Muscle layer of duodenum (tissue), 2 donors: Measurements from ENCODE around the gene PPFIA1.

Experiments
- H3K27ac ChIP-seq: one replicate; pipeline ENCODE4 v1.7.0; 2013; ENCODE audit warnings: mild to moderate bottlenecking, low read length
- H3K27me3 ChIP-seq: one replicate; pipeline ENCODE4 v1.7.0; 2013; ENCODE audit warnings: low read depth, mild to moderate bottlenecking, control low read depth, low read length
- H3K36me3 ChIP-seq, 2 donors: one replicate each; pipeline ENCODE4 v1.7.0; 2013; ENCODE audit warnings: low read length in 2 of 2, control low read depth in 1 of 2, mild to moderate bottlenecking in 1 of 2; ENCODE audit not compliant: insufficient read depth in 2 of 2, control insufficient read depth in 1 of 2
- H3K4me1 ChIP-seq, 2 donors: one replicate each; pipeline ENCODE4 v1.7.0; 2013; ENCODE audit warnings: low read length in 2 of 2, mild to moderate bottlenecking in 2 of 2, control low read depth in 1 of 2, moderate library complexity in 1 of 2; ENCODE audit not compliant: insufficient read depth in 2 of 2, control insufficient read depth in 1 of 2
- H3K4me3 ChIP-seq, 2 donors: one replicate each; pipeline ENCODE4 v1.7.0; 2013; ENCODE audit warnings: low read length in 2 of 2, low read depth in 1 of 2, mild to moderate bottlenecking in 1 of 2
- H3K9me3 ChIP-seq, 2 donors: one replicate each; pipeline ENCODE4 v1.7.0; 2013; ENCODE audit warnings: low read length in 2 of 2, control low read depth in 1 of 2, mild to moderate bottlenecking in 1 of 2; ENCODE audit not compliant: control insufficient read depth in 1 of 2
- donor health status: healthy.

PPFIA1 gene

GRCh38 chr11:70270104-70270876 is at the start of gene PPFIA1:
PPFIA1 (plus strand) TSS chr11:70270690; CDS start chr11:70272173, 1,483 bp downstream.
- Histone ChIP-seq H3K27me3 (no peaks in the 10 kb centered on the region), H3K27ac (peak within 1 kb of the TSS; percentile 39), H3K4me1 (peaks cover 6 to 19% of the 10 kb centered on the region in 2 donors), H3K9me3 (no peaks in the 10 kb centered on the region), H3K4me3 (peak within 1 kb of the TSS; percentile 79 to 88), H3K36me3 (peaks cover 17% of the 10 kb centered on the region in 2 donors)

DNA sequence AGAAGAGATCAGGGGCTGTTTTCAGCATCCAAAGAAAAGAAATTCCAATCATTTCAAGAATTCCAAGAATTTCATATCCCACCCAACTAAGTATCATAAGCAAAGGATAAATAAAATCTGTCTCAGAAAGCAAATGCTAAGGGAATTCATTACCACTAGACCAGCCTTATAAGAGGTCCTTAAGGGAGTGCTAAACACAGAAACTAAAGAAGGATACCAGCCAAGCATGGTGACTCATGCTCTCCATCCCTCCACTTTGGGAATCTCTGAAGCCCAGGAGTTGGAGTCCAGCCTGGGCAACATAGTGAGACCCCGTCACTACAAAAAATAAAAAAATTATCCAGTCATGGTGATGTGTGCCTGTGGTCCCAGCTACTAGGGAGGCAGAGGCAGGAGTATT is 49.6 kb upstream of the PPFIA1 start:
- H3K4me3 ChIP-seq: no peak overlapping the region
- no peak overlapping the region for H3K27ac ChIP-seq
- no peaks in the 10 kb centered on the region for H3K36me3 ChIP-seq
- no peaks in the 10 kb centered on the region for H3K27me3 ChIP-seq
- H3K9me3 ChIP-seq: no peaks in the 10 kb centered on the region
- H3K4me1 ChIP-seq: no peaks in the 10 kb centered on the region

- H3K27me3 ChIP-seq: no peaks in the 10 kb centered on the region
- H3K27ac ChIP-seq: peak overlapping the region; percentile 14
- no peaks in the 10 kb centered on the region for H3K4me1 ChIP-seq
- H3K36me3 ChIP-seq: no peaks in the 10 kb centered on the region
- no peak overlapping the region for H3K4me3 ChIP-seq
- no peaks in the 10 kb centered on the region for H3K9me3 ChIP-seq
Measured at GRCh38 chr11:70225681-70226177, 44.8 kb upstream of the PPFIA1 start.

GRCh38 chr11:70226183-70226582 is 44.3 kb upstream of the PPFIA1 start:
- Histone ChIP-seq H3K27me3 (no peaks in the 10 kb centered on the region), H3K9me3 (no peaks in the 10 kb centered on the region), H3K4me1 (no peaks in the 10 kb centered on the region), H3K4me3 (no peak overlapping the region), H3K36me3 (no peaks in the 10 kb centered on the region), H3K27ac (peak overlapping the region; percentile 14)

DNA sequence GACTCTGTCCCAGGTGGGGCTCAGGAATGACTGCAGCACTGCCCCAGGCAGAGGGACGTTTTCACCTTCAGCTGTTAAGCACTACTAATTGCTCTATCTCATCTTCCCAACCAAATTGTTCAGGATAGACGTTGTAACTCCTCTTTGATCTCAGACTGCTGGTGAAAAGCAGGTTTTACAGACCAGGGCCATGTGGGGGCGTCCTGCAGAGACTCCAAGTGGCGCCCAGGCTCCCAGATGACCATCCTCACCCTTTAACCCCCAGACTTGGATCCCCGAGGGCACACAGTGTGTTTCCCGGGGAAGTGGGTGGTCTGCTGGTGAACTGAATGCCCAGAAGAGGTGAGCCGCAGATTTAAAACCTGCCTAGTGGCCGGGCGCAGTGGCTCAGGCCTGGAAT is 43.5 kb upstream of the PPFIA1 start:
- Histone ChIP-seq H3K9me3 (no peaks in the 10 kb centered on the region), H3K4me3 (no peak overlapping the region), H3K36me3 (no peaks in the 10 kb centered on the region), H3K4me1 (no peaks in the 10 kb centered on the region), H3K27me3 (no peaks in the 10 kb centered on the region), H3K27ac (no peak overlapping the region)

- Histone ChIP-seq H3K9me3 (no peaks in the 10 kb centered on the region), H3K4me1 (no peaks in the 10 kb centered on the region), H3K4me3 (no peak overlapping the region), H3K36me3 (no peaks in the 10 kb centered on the region), H3K27ac (no peak overlapping the region), H3K27me3 (no peaks in the 10 kb centered on the region)
Measured at GRCh38 chr11:70229737-70230136, 40.8 kb upstream of the PPFIA1 start.

DNA sequence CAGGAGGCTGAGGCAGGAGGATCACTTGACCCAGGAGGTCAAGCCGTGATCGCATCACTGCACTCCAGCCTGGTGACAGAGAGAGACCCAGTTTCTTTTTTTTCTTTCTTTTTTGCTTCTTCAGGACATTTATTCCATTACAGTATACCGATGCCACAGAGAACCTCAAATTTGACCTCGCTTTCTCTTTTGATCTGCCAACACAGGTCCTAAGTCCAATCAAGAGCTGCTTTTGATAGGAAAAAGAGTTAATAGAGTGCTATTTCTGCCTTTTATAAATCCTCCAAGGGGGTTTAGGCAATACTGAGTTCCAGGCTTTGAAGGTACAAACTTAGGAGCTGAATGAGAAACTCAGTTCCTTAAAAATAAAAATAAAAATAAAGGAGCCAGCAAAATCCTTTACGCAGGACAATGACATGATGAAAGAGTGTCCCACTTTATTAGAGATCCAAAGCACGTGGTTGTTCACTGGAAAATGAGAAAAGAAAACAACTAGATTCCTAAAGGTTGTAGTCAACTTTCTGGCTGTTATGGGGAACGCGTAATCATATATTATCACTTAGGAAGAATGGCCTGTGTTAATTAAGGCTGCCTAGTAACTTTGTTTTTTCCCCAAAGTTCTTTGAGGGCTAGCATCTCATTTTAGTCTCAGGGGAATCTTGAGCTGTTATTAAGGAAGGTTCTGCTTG is 40.2 kb upstream of the PPFIA1 start:
- H3K27ac ChIP-seq: no peak overlapping the region
- H3K27me3 ChIP-seq: no peaks in the 10 kb centered on the region
- H3K4me3 ChIP-seq: no peak overlapping the region
- no peaks in the 10 kb centered on the region for H3K9me3 ChIP-seq
- no peaks in the 10 kb centered on the region for H3K36me3 ChIP-seq
- H3K4me1 ChIP-seq: no peaks in the 10 kb centered on the region

GRCh38 chr11:70230840-70231710 is 39.4 kb upstream of the PPFIA1 start:
- no peaks in the 10 kb centered on the region for H3K9me3 ChIP-seq
- no peaks in the 10 kb centered on the region for H3K4me1 ChIP-seq
- H3K36me3 ChIP-seq: no peaks in the 10 kb centered on the region
- H3K27me3 ChIP-seq: no peaks in the 10 kb centered on the region
- H3K27ac ChIP-seq: no peak overlapping the region
- no peak overlapping the region for H3K4me3 ChIP-seq

DNA sequence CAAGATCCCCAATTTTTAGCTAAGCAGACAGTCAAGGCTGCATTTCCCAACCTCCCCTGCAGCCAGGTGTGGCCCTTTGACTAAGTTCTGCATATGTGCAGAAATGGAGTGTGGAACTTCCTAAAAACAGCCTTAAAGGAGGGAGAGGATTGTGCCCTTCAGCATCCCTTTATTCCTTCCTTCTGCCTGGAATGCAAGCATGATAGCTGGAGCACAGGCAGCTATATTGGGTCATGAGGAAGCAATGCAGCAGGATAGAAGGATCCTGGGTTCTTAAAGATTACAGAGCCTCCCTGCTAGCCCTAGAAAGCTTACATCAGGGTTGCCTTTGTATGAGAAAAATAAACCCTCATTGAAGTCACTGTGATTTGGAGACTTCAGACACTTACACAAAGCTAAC is 37.5 kb upstream of the PPFIA1 start:
- Histone ChIP-seq H3K36me3 (no peaks in the 10 kb centered on the region), H3K4me3 (no peak overlapping the region), H3K9me3 (no peaks in the 10 kb centered on the region), H3K27ac (no peak overlapping the region), H3K4me1 (no peaks in the 10 kb centered on the region), H3K27me3 (no peaks in the 10 kb centered on the region)

DNA sequence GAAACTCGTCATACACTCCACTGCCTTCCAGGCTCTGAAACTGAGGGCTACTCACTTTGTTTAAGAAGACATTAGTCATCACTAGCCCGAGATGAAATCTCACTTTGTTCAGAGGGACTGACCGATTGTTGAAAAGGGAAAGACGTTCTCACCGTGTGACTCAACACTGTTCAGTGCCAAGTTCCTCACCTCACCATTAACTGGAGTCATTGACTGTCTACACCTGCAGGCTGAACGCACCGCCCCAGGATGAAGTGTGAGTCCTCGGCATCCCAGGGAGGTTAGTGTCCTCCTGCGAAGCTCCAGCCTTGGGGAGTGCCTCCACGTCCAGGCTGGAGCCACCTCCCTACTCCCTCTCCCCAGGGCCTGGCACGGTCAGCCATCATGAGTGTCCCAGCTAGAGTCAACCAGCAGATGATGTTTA is 37.0 kb upstream of the PPFIA1 start:
- Histone ChIP-seq H3K27ac (no peak overlapping the region), H3K4me3 (no peak overlapping the region), H3K9me3 (no peaks in the 10 kb centered on the region), H3K4me1 (no peaks in the 10 kb centered on the region), H3K27me3 (no peaks in the 10 kb centered on the region), H3K36me3 (no peaks in the 10 kb centered on the region)

GRCh38 chr11:70233962-70234361 is 36.5 kb upstream of the PPFIA1 start:
- Histone ChIP-seq H3K27ac (no peak overlapping the region), H3K4me3 (no peak overlapping the region), H3K9me3 (no peaks in the 10 kb centered on the region), H3K27me3 (no peaks in the 10 kb centered on the region), H3K4me1 (no peaks in the 10 kb centered on the region), H3K36me3 (no peaks in the 10 kb centered on the region)
